GM18502 (cell line): ENCODE data around the gene ARHGEF3.

Experiments used
- ATAC-seq: cut with Tn5 transposase; IDR thresholded peaks from one replicate; pipeline ENCODE4 v1.9.1; 2021; ENCODE audit warnings: mild to moderate bottlenecking; ENCODE audit not compliant: unreplicated experiment, poor library complexity

The ARHGEF3 gene

DNA sequence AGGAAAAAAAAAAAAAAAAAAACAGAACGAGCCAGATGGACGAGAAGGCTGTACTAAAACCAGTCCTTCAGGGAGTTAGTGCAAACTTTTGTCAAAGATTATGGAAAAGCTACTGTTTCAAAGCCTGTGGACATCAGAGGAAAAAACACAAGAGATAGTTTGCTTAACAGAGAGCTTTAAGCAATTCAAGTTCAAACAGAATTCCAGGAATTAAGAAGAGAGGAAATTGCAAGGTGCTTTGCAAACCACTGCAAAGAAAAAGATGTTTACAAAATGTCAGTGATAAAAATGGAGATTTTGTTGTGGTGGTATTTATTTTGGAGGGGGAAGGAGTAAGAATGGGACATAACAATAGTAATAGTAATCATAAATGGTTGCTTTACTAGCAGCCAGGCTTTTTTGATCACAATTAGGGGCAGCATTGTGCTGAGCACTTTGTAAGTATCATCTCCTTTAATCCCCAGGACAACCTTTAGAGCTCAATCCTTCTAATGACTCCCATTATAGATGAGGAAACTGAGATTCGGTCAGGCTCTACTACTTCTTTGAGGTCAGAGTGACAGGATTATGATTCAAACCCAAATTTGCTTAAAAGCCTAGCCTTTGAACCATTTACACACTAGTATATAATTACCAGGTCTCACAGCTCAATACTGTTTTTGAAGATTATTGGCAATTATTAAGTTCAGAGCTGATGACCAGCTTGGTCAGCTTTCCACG lies 22.4 kb upstream of the ARHGEF3 start:
- ATAC-seq, result no peak

DNA sequence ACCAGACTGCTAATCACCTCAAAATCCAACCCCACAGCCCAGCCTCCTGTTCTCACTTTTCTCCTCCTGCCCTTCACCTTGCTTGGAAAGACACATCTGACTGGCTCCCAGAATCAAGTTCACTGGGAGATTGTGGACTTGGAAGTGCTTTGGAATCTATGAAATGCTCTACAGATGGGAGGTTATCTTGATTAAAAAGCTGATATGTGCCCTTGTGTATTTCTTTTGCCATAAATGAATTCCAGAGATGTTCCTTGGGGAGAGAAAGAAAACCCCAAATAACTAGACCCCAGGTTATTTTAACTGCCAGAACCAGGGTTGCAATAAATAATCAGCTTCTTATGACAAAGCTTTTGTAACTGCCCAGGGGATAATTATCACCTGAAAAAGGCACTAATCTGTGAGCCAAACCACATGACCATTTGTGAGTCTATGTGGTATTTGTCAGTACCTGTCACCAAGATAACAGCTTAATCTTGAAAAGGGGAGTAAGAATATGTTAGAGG lies 21.7 kb upstream of the ARHGEF3 start:
- ATAC-seq, result no peak

DNA sequence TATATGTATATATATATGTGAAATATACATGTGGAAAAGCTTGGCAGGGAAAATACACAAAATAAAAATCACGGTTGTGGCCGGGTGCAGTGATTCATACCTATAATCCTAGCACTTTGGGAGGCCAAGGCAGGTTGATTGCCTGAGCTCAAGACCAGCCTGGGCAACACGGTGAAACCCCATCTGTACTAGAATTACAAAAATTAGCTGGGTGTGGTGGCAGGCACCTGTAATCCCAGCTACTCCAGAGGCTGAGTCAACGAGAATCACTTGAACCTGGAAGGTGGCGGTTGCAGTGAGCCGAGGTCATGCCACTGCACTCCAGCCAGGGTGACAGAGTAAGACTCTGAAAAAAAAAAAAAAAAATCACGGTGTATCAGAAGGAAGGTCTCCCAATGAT lies 20.8 kb upstream of the ARHGEF3 start:
- no peak for ATAC-seq

DNA sequence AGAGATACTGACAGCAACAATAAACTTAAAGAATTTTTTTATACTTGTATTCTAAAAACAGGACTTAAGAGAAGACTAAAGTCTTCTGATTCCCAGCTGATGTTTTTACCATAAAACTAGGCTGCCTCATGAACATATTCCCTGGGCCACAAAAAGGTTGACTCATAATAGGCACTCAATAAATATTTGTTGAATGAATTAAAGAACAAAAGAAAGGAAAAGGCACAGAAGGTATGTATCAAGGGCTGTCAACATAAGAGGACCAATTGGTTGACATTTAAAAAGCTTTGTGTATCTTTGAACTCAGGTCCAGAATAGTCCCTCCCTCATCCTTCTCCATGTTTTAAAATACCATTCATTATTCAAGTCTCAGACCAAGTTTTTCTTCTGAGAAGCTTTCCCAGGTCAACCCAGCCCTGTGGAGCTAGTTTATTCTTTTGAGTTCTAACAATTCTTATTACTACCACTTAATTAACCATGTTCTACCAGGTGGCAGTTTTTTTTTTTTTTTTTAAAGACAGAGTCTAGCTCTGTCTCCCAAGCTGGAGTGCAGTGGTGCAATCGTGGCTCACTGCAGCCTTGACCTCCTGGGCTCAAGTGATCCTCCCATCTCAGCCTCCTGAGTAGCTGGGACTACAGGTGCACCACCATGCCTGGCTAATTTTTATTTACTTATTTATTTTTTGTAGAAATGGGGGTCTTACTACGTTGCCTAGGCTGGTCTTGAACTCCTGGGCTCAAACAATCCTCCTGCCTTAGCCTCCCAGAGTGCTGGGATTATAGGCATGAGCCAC lies 17.5 kb upstream of the ARHGEF3 start:
- no peak for ATAC-seq

DNA sequence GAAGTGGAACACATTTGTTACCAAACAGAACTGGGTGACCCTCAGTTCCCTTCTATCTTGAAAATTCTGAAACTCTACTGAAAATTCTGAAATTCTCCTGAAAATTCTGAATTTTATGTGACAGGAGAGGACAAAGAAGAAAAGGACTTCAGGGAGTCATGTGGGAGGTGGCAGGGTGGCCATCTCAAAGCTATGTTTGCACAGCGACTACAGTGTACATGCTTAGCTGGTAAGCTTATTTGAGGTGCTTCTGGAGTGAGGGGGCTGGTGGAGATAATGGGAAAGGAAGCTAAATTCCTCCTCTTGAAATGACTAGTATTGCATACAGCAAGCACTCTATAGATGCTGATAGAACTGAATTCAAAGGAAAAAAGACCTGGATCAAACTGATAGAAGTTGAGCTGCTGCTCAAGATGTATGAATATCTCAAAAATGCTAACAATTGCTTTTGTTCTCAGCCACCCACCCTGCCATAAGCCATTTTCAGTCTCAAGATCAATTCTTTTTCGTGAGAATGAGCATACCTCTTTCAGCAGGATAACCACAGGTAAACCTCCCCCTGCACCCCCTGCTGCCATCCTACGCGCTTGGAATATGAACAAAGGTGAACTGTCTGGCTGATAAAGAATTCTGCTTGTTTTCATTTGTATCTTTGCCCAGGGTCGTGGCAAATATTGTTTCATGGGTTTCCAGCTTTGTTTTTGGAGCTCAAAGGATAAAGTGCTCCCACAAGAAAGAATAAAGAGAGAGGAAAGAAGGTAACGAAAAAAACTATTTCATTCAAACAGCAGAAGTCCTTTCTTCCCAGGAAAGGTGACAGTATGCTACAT lies 16.6 kb upstream of the ARHGEF3 start:
- no peak for ATAC-seq

DNA sequence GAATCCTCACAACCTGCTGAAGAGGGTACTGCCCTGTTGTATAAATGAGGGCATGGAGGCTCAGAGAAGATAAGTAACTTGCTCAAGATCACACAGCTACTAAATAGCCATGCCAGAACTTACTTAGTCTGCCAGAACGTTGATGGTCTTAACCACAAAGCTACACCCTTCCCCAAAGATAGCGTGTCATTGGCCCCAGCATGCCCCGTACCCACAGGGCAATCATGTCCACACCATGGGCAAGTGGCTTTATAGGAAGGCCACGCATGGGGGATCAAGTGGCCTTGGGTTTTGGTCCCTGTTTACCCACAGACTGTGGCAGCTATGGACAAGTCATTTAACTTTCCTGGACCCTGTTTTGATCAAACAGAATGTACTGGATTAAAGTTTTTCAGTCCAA lies 15.9 kb upstream of the ARHGEF3 start:
- no peak for ATAC-seq

DNA sequence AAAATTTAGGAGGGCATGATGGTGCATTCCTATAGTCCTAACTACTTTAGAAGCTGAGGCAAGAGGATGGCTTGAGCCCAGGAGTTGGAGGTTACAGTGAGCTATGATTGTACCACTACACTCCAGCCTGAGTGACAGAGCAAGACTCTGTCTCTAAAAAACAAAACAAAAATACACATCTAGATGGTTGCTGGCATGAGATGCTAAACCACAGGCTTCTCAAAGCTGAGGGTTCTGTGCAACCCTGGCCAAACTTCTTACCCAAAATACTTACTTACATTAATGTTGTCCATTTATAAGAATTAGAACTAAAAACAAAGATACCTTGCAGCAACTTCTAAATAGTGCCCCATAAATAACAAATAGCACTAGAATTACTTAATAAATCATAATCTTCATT lies 14.3 kb upstream of the ARHGEF3 start:
- no peak for ATAC-seq

DNA sequence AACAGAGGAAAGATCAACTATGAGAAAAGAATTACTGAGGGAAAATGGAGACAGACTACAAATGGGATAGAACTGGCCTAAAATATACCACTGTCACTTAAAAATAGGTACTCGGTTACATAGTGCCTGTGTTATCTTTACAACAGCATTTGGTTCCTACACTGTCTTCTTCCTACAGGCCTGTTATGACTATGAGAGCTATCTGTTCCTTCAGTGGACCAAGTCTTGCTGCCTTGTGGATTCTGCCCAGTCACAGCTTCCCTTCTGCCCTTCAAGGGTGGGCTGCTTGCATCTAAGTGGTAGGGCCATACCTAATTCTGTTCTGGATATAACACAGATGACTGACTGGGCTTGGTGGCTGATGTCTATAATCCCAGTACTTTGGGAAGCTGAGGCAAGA lies 13.8 kb upstream of the ARHGEF3 start:
- ATAC-seq, result no peak

DNA sequence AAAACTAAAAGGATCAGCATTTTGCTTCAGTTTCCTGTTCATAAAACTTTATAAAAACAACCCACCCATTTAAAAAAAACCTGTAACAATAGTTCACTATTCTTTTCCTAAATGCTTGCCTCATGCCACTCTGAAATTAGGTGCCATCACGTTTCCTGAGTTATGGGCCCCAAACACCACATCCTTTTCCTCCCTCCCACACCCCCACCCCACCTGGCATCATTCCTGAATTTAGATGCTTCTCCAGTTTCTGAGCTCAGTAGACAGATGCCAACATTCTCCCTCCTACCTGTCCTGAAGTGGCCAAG lies 11.9 kb upstream of the ARHGEF3 start:
- ATAC-seq, result no peak

DNA sequence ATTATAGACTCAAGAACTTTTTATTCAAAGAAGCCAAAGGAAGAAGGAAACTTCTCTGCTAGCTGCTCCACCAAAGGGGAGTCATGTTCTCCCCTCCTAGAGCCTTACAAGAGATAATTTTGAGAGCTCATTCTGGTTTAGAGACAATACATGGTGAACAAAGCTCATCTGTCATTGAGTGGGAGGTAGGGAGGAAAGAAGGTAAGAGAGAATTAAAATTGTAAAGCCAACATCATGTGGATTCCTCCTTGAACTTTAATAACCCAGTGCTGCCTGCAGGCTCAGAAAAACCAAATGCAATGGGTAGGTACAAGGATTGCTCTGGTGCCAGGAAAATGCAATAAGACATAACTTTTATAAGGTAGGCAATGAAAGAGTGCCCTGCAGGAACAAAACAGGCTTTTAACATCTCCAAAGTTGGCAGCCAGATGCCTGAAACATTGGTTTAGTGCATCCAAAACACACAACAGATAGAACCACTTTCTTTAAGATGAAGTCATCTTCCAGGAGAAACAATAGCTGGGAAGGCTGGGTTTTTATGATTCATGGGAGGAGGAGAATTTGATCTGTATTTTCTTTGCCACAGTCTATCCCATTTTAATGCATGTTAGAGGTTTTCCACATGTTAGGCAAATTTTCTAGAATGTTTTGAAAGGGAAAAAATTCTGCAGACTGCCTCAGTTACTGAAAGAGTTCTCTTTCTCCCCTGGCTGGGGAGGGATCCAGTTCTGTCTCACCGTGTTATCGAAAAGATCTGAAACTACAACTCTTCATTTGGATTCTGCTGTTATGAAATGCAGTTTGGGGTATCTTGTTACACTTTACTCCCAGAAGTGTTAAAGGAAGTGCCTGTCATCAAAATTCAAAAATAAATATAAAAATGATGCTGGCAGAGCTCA lies 11.3 kb upstream of the ARHGEF3 start:
- no peak for ATAC-seq

DNA sequence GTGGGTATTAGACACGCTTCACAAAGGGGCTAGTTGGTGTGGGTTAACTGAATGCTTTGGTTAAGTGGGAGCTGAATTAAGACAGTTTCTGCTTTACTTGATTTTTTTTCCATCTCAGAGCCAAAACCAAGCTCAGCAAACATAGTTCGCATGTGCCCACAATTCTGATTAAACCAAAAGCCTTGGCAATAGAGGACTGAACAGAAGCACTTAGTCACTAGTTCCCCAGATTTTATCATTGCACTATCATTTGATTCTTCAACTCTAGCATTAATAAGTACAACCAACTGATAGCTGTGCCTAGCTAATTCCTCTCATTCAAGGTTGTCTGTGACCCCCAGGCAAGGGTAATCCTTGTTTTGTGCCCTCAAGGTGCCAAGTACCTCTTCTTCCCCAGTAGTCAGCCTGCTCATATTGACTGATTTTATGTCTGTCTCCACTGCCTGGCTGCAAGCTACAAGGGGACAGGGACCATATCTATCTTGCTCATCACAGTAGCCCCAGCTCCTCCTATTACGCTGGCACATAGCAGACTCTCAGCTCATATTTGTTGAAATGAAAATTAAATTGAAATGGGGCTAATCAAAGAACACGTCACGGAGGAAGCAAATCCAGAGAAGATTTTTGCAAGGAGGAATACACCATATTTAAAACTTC lies 9.9 kb upstream of the ARHGEF3 start:
- ATAC-seq, result no peak

DNA sequence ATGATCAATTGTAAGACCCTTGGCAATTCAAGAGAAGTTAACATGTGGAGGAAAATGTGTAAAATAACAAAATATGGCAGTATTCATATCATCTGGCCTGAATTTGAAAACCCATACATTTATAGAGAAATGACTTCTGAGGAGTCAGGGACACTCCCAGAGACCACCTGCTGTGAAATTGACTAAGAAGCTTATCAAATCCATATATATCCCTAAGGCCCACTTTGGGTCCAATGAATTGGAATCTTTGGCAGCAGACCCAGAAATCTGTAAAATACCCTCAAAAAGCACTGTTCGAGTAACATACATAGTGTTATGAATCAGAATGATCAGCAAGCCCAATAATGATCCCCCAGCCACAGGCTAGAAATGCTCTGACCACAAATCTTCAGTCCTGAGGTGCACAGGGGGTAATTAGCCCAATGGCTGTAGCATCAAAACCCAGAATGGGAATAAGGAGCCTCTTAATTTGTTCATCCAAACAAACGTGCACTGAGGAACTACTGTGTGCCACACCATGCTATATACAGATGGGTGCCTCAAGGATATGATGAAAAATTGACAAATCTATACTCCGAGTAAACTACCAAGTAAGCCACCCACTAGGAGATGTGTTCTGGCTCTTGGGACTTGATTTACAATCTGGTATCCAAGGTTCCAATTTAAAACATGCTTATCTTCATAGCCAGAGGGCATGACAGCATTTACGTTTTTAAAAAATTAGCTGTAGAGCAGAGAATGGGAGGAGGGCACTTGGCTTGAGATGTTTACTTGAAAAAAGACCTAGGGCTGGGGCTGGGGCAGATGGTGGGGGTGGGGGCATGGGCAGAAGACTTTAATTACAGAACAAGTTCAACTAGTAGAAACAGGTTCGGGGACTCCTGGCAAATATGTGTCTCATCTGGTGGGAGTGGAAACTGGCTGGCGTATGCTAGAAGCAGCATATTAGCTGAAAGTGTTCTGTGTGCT lies 9.1 kb upstream of the ARHGEF3 start:
- no peak for ATAC-seq

DNA sequence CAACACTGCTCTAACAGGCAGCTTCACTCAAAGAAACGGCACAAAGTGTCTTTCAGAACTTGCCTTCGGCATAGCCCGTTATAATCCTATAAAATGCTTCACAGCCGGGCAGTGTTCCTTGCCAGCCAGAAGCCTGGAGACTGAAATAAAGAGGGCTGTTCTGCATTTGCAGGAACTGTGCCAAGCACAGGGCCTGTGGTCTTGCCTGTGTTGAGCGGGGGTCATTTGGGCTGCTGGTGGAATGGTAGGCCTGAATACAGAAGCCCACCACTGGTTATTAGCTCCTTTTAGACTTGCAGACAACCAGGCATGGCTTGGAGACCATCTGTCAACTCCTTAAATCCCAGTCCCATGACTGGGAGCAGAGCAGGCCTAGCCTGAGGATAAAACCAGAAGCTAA lies 4.7 kb upstream of the ARHGEF3 start:
- no peak for ATAC-seq

DNA sequence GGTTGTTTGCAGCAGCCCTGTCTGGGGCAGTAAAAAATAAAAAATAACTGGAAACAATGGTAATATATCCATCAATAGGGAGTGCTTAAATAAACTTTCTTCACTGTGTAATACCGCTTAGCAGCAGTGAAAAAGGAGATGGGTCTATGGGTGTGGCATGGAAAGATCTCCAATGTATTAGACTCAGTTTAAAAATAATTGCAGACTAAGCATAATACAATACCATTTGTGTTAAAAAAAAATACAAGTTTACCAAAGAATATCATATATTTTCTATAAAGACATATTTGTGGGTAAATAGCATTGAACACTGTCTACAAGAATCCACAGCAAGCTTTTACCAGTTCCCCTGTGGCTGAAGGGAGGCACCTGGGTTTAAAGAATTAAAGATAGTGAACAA lies 1.0 kb upstream of the ARHGEF3 start:
- ATAC-seq, result no peak

DNA sequence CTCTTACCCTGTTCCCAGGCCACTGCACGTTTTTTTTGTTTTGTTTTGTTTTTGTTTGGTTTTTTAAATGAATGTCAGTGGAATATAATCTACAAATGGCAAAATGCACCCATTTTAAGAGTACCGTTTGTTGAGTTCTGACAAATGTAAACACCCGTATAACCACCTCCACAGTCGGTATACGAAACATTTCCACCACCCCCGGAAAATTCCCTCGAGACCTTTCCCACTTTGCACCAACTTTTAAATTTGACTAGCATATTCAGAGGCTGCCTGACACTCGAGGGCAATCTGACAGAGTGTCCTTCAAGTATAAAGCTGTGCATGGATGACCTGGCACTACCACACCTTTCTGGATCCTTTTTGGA lies 613 bp upstream of the ARHGEF3 start:
- ATAC-seq, result no peak

DNA sequence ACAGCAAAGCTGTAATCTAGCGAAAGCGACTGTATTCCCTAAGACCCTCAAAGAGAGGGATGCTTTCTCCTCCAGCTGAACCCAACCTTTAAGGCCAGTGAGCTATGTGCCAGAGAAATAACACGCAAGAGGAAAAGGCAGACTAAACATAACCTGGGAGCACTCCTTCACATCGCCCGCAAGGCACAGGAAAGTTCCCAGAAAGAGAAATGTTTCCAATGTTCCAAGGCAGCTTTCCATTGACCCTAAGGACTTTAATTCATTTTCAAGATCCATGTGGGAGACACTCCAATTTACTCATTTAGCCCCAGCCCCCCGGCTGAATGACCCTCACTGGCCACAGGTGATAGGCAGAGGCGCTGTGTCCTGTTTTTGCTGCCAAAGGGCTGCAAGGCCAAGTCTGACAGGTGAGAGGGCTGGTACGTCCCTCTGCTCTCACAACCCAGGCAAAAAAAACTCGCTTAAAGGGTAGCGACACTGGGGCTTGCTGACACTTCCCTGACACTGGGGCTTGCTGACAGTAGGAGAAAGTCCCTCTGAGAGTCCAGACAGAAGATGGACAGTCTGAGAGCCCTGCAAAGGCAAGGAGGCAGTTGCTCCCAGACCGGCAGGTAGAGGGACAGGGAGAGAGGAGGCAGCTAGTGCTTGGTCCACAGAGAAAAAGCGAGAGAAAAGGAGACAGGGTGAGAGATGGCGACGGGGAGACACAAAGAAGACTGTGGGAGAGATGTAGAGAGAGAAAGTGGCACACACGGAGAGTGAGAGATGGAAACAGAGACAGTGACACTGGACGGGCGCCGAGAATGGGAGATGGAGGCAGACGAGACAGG lies 702 bp downstream of the ARHGEF3 start:
- no peak for ATAC-seq

DNA sequence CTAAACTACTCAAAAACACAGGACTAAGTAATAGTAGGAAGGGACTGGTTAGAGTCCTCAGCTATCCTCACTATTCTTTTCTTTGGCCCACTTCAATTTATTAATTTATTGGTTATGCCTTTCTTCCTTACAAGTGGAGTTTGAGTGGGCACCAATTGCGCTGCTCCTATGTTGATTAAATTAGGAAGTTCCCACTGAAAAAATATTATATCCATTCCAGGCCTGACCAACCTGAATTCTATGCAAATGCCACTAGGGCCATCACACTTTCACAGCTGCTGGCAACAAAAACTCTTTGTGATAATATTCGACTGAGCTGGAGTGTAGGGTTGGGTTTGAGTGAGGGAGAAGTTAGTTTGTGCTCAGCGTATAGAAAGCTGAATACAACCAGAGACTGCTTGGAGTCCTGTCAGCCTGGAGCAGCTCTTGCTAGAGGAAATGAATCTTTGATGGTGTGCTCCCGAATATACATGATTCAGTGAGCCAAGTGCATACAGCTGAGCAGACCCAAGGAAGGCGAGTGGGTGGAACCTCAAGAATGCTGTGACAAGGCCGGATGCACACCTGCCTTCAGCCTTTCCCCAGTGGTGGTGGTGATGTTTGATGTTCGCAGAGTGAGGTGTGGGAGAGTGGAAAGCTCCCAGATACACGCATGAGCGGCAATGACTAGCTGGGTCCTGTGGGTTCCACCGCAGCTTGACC lies 1.5 kb downstream of the ARHGEF3 start:
- no peak for ATAC-seq
